Measurements from ENCODE around the gene GFI1B. TPM values are rescaled to one million over a fixed set of nuclear protein-coding genes. Genes with fewer than 3 reads are reported as not detected.
A peak's percentile ranks its signal among the peaks of the same experiment; 100 is the strongest.

GFI1B gene
- total and polyA plus RNA-seq, 4 donors, result 0.05 to 53.6 TPM; not detected in 2

DNA sequence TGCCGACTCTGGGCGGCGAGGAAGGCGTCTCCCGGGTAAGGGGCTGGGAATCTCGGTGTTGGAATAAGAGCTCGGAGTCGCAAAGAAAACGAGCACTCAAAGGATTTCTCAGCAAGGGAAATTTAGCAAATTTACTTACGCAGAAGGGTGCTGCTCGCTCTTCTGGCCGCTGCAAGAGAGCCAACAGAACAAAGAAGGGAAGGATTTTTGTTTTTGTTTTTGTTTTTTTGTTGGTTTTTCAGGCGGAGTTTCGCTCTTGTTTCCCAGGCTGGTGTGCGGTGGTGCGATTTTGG lies 52.6 kb downstream of the GFI1B start:
- no peaks in the 10 kb centered on the region for H3K27me3 ChIP-seq (ENCODE audit: control insufficient read depth in 4 of 4, insufficient read depth in 4 of 4, low read length in 3 of 4)
- peaks cover 0 to 29% (median 23%) of the 10 kb centered on the region in 4 donors for H3K4me1 ChIP-seq (ENCODE audit: control insufficient read depth in 4 of 4, insufficient read depth in 4 of 4, low read length in 3 of 4)
- H3K9ac ChIP-seq (ENCODE audit: low read depth in 1 of 2, low read length in 2 of 2), result peak overlapping the region; percentile 83 to 91
- DNase-seq (ENCODE audit: low spot score), result no peak
- no peaks in the 10 kb centered on the region for H3K9me3 ChIP-seq (ENCODE audit: control insufficient read depth in 4 of 4, low read length in 3 of 4)
- H3K27ac ChIP-seq (ENCODE audit: low read depth in 1 of 2, low read length in 2 of 2), result peak overlapping the region; percentile 91 to 92
- WGBS, result 2% methylated on average over 16 of the region's 16 CpGs
- H3K36me3 ChIP-seq (ENCODE audit: control insufficient read depth in 4 of 4, insufficient read depth in 3 of 4, low read depth in 1 of 4, low read length in 3 of 4), result peaks cover 0 to 2% (median 0%) of the 10 kb centered on the region in 4 donors
- peak overlapping the region; percentile 78 to 99 (median 98) for H3K4me3 ChIP-seq (ENCODE audit: low read depth in 1 of 3, low read length in 3 of 3)
- TF ChIP-seq HNF4A (conservative IDR thresholded peaks at IDR 0.05), result no peak
- TF ChIP-seq YY1 (IDR thresholded peaks at IDR 0.05), result peak; percentile 21

- DNase-seq (ENCODE audit: low spot score), result no peak
- peaks cover 0 to 2% (median 0%) of the 10 kb centered on the region in 4 donors for H3K36me3 ChIP-seq (ENCODE audit: control insufficient read depth in 4 of 4, insufficient read depth in 3 of 4, low read depth in 1 of 4, low read length in 3 of 4)
- H3K9me3 ChIP-seq (ENCODE audit: control insufficient read depth in 4 of 4, low read length in 3 of 4), result no peaks in the 10 kb centered on the region
- peak overlapping the region; percentile 78 to 99 (median 98) for H3K4me3 ChIP-seq (ENCODE audit: low read depth in 1 of 3, low read length in 3 of 3)
- H3K4me1 ChIP-seq (ENCODE audit: control insufficient read depth in 4 of 4, insufficient read depth in 4 of 4, low read length in 3 of 4), result peaks cover 0 to 29% (median 23%) of the 10 kb centered on the region in 4 donors
- TF ChIP-seq HNF4A (conservative IDR thresholded peaks at IDR 0.05) (no peak), TAF1 (conservative IDR thresholded peaks at IDR 0.05) (no peak), CTCF (IDR thresholded peaks at IDR 0.05; ENCODE audit: low read depth, low read length, missing input control) (no peak), YY1 (IDR thresholded peaks at IDR 0.05) (no peak), NR2F2 (IDR thresholded peaks at IDR 0.05) (no peak), SP1 (IDR thresholded peaks at IDR 0.05) (no peak), HNF4G (IDR thresholded peaks at IDR 0.05) (no peak), RAD21 (IDR thresholded peaks at IDR 0.05) (no peak), RXRA (IDR thresholded peaks at IDR 0.05) (no peak), GABPA (IDR thresholded peaks at IDR 0.05 in 1 of 2, conservative IDR thresholded peaks at IDR 0.05 in 1 of 2) (no peak), FOXA2 (IDR thresholded peaks at IDR 0.05) (no peak), ZBTB33 (IDR thresholded peaks at IDR 0.05) (no peak)
- TF ChIP-seq, protein P1, sequence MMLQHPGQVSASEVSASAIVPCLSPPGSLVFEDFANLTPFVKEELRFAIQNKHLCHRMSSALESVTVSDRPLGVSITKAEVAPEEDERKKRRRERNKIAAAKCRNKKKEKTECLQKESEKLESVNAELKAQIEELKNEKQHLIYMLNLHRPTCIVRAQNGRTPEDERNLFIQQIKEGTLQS (IDR thresholded peaks at IDR 0.05), result no peak
- peak overlapping the region in 1 of 2 donors; percentile 91 for H3K9ac ChIP-seq (ENCODE audit: low read depth in 1 of 2, low read length in 2 of 2)
- 76% methylated on average over 10 of the region's 10 CpGs for WGBS
- no peak overlapping the region for H3K27ac ChIP-seq (ENCODE audit: low read depth in 1 of 2, low read length in 2 of 2)
- no peaks in the 10 kb centered on the region for H3K27me3 ChIP-seq (ENCODE audit: control insufficient read depth in 4 of 4, insufficient read depth in 4 of 4, low read length in 3 of 4)
These were observed 53.0 kb downstream of the GFI1B start for GRCh38 chr9:133031496-133031911.

DNA sequence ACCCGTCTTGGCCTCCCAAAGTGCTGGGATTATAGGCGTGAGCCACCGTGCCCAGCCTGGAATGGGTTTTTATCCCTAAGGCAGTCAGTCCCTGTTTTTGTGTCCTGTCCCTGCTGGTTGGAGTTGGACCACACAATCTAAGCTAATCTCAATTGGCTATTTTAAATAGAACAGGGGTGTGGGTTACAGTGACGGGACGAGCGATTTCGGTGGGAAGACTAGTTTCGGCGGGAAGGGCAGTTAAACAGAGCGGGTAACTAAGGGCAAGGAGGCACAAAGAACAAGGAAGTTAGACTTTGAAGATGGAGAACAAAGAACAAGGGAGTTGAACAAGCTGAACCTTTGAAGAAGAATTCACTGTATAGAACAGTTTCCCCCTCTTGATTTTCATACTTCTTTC lies 53.7 kb downstream of the GFI1B start:
- Histone ChIP-seq H3K27me3 (ENCODE audit: control insufficient read depth in 4 of 4, insufficient read depth in 4 of 4, low read length in 3 of 4) (no peaks in the 10 kb centered on the region), H3K4me1 (ENCODE audit: control insufficient read depth in 4 of 4, insufficient read depth in 4 of 4, low read length in 3 of 4) (peaks cover 0 to 29% (median 23%) of the 10 kb centered on the region in 4 donors), H3K9ac (ENCODE audit: low read depth in 1 of 2, low read length in 2 of 2) (no peak overlapping the region), H3K4me3 (ENCODE audit: low read depth in 1 of 3, low read length in 3 of 3) (no peak overlapping the region), H3K36me3 (ENCODE audit: control insufficient read depth in 4 of 4, insufficient read depth in 3 of 4, low read depth in 1 of 4, low read length in 3 of 4) (peaks cover 0 to 2% (median 0%) of the 10 kb centered on the region in 4 donors), H3K9me3 (ENCODE audit: control insufficient read depth in 4 of 4, low read length in 3 of 4) (no peaks in the 10 kb centered on the region), H3K27ac (ENCODE audit: low read depth in 1 of 2, low read length in 2 of 2) (no peak overlapping the region)
- no peak for DNase-seq (ENCODE audit: low spot score)
- 97% methylated on average over 10 of the region's 10 CpGs for WGBS
- TF ChIP-seq NR2F2 (IDR thresholded peaks at IDR 0.05), result no peak
- no peak for TF ChIP-seq FOXA1 (IDR thresholded peaks at IDR 0.05)
- no peak for TF ChIP-seq YY1 (IDR thresholded peaks at IDR 0.05)
- no peak for TF ChIP-seq CTCF (IDR thresholded peaks at IDR 0.05; ENCODE audit: low read depth, low read length, missing input control)
- no peak for TF ChIP-seq HNF4G (IDR thresholded peaks at IDR 0.05)
- TF ChIP-seq HNF4A (conservative IDR thresholded peaks at IDR 0.05), result no peak
- TF ChIP-seq TAF1 (conservative IDR thresholded peaks at IDR 0.05), result no peak
- no peak for TF ChIP-seq RAD21 (IDR thresholded peaks at IDR 0.05)
- TF ChIP-seq EGR1 (IDR thresholded peaks at IDR 0.05; ENCODE audit: low read depth in 2 of 2), result no peak
- TF ChIP-seq GABPA (IDR thresholded peaks at IDR 0.05 in 1 of 2, conservative IDR thresholded peaks at IDR 0.05 in 1 of 2), result no peak
- TF ChIP-seq, protein P1 (IDR thresholded peaks at IDR 0.05), result no peak
- no peak for TF ChIP-seq ZBTB33 (IDR thresholded peaks at IDR 0.05)
- no peak for TF ChIP-seq FOXA2 (IDR thresholded peaks at IDR 0.05)
